OCI-LY1 (cell line): ENCODE results near the gene DLGAP4.

Source experiments
- H2AFZ ChIP-seq: fragments of 200-600 bp; sonication (generic), shearing (Covaris generic); 2 replicates; pipeline ENCODE4 v1.6.0; 2014; ENCODE audit warnings: antibody characterized with exemption, mild to moderate bottlenecking, low read length
- H3F3A ChIP-seq: fragments of 200-600 bp; sonication (generic), shearing (Covaris generic); 2 replicates; pipeline ENCODE4 v1.6.0; 2014; ENCODE audit warnings: mild to moderate bottlenecking, antibody characterized with exemption, low read length, moderate library complexity; ENCODE audit not compliant: insufficient read depth
- H3K27ac ChIP-seq: fragments of 200-600 bp; sonication (generic); 2 replicates; pipeline ENCODE4 v1.5.1; 2014; ENCODE audit warnings: low read length, mixed run types, mild to moderate bottlenecking, low read depth; ENCODE audit not compliant: poor library complexity, severe bottlenecking
- H3K27me3 ChIP-seq: fragments of 200-600 bp; sonication (generic); 2 replicates; pipeline ENCODE4 v1.6.0; 2014; ENCODE audit warnings: antibody characterized with exemption, mild to moderate bottlenecking, low read length, moderate library complexity; ENCODE audit not compliant: insufficient read depth
- H3K36me3 ChIP-seq: fragments of 200-600 bp; sonication (generic); 2 replicates; pipeline ENCODE4 v1.6.1; 2014; ENCODE audit warnings: mild to moderate bottlenecking, antibody characterized with exemption, low read length, moderate library complexity, mixed read lengths; ENCODE audit not compliant: insufficient read depth
- H3K4me1 ChIP-seq: fragments of 200-600 bp; sonication (generic); 2 replicates; pipeline ENCODE4 v1.5.1; 2014; ENCODE audit warnings: mild to moderate bottlenecking, low read length, moderate library complexity; ENCODE audit not compliant: insufficient read depth, severe bottlenecking
- H3K4me2 ChIP-seq: fragments of 200-600 bp; sonication (generic), shearing (Covaris generic); 2 replicates; pipeline ENCODE4 v1.6.1; 2014; ENCODE audit warnings: low read length
- H3K4me3 ChIP-seq: fragments of 200-600 bp; sonication (generic); 2 replicates; pipeline ENCODE4 v1.5.1; 2014; ENCODE audit warnings: low read length, low read depth, mild to moderate bottlenecking, mixed read lengths; ENCODE audit not compliant: poor library complexity, severe bottlenecking
- H3K79me2 ChIP-seq: fragments of 200-600 bp; shearing (Covaris generic); 2 replicates; pipeline ENCODE4 v1.6.1; 2016; ENCODE audit warnings: mixed run types, low read length, mixed read lengths; ENCODE audit not compliant: insufficient read depth
- H3K9ac ChIP-seq: fragments of 200-600 bp; sonication (generic), shearing (Covaris generic); 2 replicates; pipeline ENCODE4 v1.6.1; 2014; ENCODE audit warnings: mild to moderate bottlenecking, low read length, mixed read lengths
- H3K9me2 ChIP-seq: fragments of 200-600 bp; sonication (generic), shearing (Covaris generic); 2 replicates; pipeline ENCODE4 v1.6.1; 2014; ENCODE audit warnings: low read depth, mild to moderate bottlenecking, low read length, mixed read lengths
- H3K9me3 ChIP-seq: fragments of 200-600 bp; shearing (Covaris generic); 2 replicates; pipeline ENCODE4 v1.6.1; 2014; ENCODE audit warnings: low read length, mixed read lengths
- H4K20me1 ChIP-seq: fragments of 200-600 bp; sonication (generic), shearing (Covaris generic); 2 replicates; pipeline ENCODE4 v1.6.0; 2016; ENCODE audit warnings: mild to moderate bottlenecking, low read length; ENCODE audit not compliant: insufficient read depth
- EZH2 ChIP-seq: fragments of 200-600 bp; sonication (generic), shearing (Covaris generic); IDR thresholded peaks from 2 replicates; pipeline ENCODE4 v1.8.0; 2017; ENCODE audit warnings: borderline replicate concordance, mixed run types, mild to moderate bottlenecking, antibody characterized with exemption, low read length, moderate library complexity, mixed read lengths
- TF ChIP-seq, protein P1 (sequence below): fragments of 200-600 bp; sonication (generic), shearing (Covaris generic); IDR thresholded peaks from 2 replicates; pipeline ENCODE4 v1.5.1; 2017; ENCODE audit warnings: mild to moderate bottlenecking, antibody characterized with exemption, low read length, moderate library complexity, mixed read lengths

Gene DLGAP4

DNA sequence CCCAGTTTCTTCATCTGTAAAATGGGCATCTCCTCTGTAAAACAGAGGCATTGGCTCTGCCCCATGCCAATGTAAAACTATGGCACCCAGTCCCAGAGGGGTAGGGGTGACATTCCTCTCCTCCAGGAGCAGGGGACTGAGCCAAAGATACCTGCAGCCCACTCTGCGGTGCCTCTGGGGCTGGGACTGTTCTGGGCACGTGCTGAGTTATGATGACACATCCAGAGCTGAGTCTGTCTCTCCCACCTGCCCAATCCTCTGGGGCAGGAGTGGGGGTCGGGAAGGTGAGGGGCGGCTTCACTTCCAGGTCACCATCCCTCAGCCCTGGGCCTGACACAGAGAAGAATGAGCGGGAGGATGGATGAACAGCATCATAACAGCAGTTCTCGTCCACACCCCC is 40.0 kb upstream of the DLGAP4 start:
- TF ChIP-seq EZH2, result no peak
- TF ChIP-seq, protein P1, sequence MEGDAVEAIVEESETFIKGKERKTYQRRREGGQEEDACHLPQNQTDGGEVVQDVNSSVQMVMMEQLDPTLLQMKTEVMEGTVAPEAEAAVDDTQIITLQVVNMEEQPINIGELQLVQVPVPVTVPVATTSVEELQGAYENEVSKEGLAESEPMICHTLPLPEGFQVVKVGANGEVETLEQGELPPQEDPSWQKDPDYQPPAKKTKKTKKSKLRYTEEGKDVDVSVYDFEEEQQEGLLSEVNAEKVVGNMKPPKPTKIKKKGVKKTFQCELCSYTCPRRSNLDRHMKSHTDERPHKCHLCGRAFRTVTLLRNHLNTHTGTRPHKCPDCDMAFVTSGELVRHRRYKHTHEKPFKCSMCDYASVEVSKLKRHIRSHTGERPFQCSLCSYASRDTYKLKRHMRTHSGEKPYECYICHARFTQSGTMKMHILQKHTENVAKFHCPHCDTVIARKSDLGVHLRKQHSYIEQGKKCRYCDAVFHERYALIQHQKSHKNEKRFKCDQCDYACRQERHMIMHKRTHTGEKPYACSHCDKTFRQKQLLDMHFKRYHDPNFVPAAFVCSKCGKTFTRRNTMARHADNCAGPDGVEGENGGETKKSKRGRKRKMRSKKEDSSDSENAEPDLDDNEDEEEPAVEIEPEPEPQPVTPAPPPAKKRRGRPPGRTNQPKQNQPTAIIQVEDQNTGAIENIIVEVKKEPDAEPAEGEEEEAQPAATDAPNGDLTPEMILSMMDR, result no peak
- H2AFZ ChIP-seq, result no peak overlapping the region
- H3K79me2 ChIP-seq, result no peaks in the 10 kb centered on the region
- no peaks in the 10 kb centered on the region for H4K20me1 ChIP-seq
- H3K36me3 ChIP-seq, result no peaks in the 10 kb centered on the region
- no peak overlapping the region for H3K4me3 ChIP-seq
- peaks cover 6% of the 10 kb centered on the region; the same call in 1 of the 2 replicates for H3K27me3 ChIP-seq
- H3K9ac ChIP-seq, result no peak overlapping the region
- H3K27ac ChIP-seq, result no peak overlapping the region
- no peaks in the 10 kb centered on the region for H3K9me2 ChIP-seq
- H3K9me3 ChIP-seq, result no peaks in the 10 kb centered on the region
- no peaks in the 10 kb centered on the region for H3F3A ChIP-seq
- H3K4me1 ChIP-seq, result no peaks in the 10 kb centered on the region
- no peak overlapping the region for H3K4me2 ChIP-seq

DNA sequence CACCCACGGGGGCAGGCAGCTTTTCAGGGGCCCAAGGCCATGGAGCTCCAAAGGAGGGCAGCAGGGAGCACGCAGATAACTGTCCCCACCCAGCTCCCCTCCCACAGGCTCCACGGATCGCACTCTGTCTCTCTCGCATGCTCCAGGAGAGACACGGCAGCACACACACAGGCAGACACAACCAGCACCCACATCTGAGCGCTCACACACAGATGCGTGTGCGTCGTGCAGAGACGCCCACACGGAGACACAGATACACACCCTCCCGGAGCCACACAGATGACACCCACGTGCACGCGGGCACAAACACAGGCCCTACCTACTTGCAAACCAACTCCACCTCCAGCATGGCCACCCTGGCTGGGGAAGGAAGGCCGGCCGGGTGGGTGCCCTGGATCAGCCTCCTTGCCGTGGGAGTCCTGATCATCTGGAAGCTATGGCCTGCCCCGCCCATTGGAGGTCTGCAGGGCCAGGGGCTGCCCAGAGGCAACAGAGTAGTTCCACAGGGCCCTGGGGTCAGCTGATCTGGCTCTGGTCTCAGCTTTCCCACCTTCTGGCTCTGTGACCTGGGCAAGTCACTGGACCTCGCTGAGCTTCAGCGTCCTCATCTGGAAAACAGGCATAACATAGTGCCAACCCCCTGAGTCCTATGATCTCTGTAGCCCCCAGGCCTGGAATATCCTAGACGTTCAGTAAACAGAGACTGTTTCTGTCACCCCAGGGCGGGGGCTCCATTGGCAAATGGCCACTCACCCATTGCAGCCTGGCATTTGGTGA is 38.3 kb upstream of the DLGAP4 start:
- H3K36me3 ChIP-seq, result no peaks in the 10 kb centered on the region
- H3K27ac ChIP-seq, result no peak overlapping the region
- no peaks in the 10 kb centered on the region for H4K20me1 ChIP-seq
- H3K4me1 ChIP-seq, result no peaks in the 10 kb centered on the region
- no peak overlapping the region for H3K4me2 ChIP-seq
- H3K9ac ChIP-seq, result no peak overlapping the region
- no peak overlapping the region for H2AFZ ChIP-seq
- H3K79me2 ChIP-seq, result no peaks in the 10 kb centered on the region
- no peaks in the 10 kb centered on the region for H3K9me3 ChIP-seq
- no peak for TF ChIP-seq EZH2
- TF ChIP-seq, protein P1, result no peak
- no peaks in the 10 kb centered on the region for H3F3A ChIP-seq
- peaks cover 6% of the 10 kb centered on the region; the same call in 1 of the 2 replicates for H3K27me3 ChIP-seq
- H3K4me3 ChIP-seq, result no peak overlapping the region
- H3K9me2 ChIP-seq, result no peaks in the 10 kb centered on the region

DNA sequence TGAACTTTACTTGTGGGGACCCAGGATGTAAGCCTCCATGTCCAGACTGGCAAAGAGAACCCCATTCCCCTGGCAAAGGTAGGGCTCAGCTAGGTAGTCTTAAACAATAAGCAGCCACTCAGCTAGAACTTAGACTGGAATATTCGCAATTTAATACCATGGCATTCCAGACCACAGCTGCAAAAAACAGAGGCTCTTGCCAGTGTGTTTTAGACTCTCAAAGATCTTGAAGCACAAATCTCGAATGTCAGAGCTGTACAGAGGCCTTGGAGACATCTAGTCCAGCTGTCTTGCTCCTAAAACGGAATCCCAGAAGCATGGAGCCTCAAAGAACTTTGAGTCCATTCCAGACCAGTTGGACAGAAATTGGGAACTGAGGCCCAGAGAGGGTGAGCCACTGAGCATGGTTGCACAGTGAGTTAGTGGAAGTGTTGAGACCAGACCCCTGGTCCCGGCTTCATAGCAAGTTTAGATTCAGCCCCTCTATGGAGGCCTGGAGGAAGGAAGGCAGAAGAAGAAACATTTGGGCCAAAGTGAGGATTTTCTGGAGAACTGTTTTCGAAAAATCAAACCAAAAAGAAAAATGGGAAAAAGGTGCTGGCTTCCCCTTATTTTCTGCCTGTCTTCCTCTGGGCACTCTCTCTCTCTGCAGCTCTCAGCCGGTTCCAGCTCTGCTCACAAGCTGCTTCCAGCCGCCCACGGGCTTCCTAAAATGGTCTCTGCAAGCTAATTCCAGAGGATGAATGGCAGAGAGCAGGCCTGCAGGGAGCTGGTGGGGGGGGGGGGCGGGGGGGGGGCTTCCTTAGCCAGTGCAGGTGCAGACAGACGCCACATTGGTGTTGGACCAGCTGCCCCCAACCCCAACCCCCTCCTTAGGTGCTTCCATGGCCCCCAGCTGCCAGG is 37.4 kb upstream of the DLGAP4 start:
- peaks cover 6% of the 10 kb centered on the region; the same call in 1 of the 2 replicates for H3K27me3 ChIP-seq
- H3F3A ChIP-seq, result no peaks in the 10 kb centered on the region
- H2AFZ ChIP-seq, result no peak overlapping the region
- H3K4me3 ChIP-seq, result no peak overlapping the region
- no peak overlapping the region for H3K4me2 ChIP-seq
- no peak for TF ChIP-seq EZH2
- TF ChIP-seq, protein P1, result no peak
- H3K9me3 ChIP-seq, result no peaks in the 10 kb centered on the region
- no peaks in the 10 kb centered on the region for H3K4me1 ChIP-seq
- no peak overlapping the region for H3K9ac ChIP-seq
- H3K79me2 ChIP-seq, result no peaks in the 10 kb centered on the region
- no peaks in the 10 kb centered on the region for H3K36me3 ChIP-seq
- no peak overlapping the region for H3K27ac ChIP-seq
- H4K20me1 ChIP-seq, result no peaks in the 10 kb centered on the region
- H3K9me2 ChIP-seq, result no peaks in the 10 kb centered on the region
